Activated CD4-positive, alpha-beta T cell treated with anti-CD3 and anti-CD28 coated beads, Interleukin-2, amount 10 ng/mL, durations not matched to agents 7 days and 5 days (primary cell): Measurements from ENCODE around the gene KCNH4. TPM values are rescaled to one million over a fixed set of nuclear protein-coding genes. Genes with fewer than 3 reads are reported as not detected.
"Not testable (repeated sequence)": the region's sequence is repeated elsewhere in the genome, so short reads cannot be mapped to it uniquely, and the experiment has no call there.

Source experiments
- CTCF ChIA-PET: fragments of 350-600 bp; sonication (Branson Sonifier 250); formaldehyde crosslinking; loops from one replicate; lab custom pipeline; 2021; ENCODE audit warnings: antibody characterized with exemption; lab: Charles Lee
- POLR2A ChIA-PET: fragments of 350-600 bp; sonication (Branson Sonifier 250); formaldehyde crosslinking; loops from one replicate; lab custom pipeline; 2021; ENCODE audit warnings: antibody characterized with exemption; lab: Charles Lee
- DNase-seq: peaks from one replicate; pipeline ENCODE4 v3.0.0-alpha.2; 2020
- H3K27ac Mint-ChIP-seq: one replicate; pipeline ENCODE4 v1.8.0; 2021; ENCODE audit warnings: mild to moderate bottlenecking, moderate library complexity, mixed read lengths
- H3K27me3 Mint-ChIP-seq: one replicate; pipeline ENCODE4 v1.8.0; 2021; ENCODE audit warnings: mixed read lengths
- H3K36me3 Mint-ChIP-seq: one replicate; pipeline ENCODE4 v1.8.0; 2021; ENCODE audit warnings: low read depth, mixed read lengths
- H3K4me1 Mint-ChIP-seq: one replicate; pipeline ENCODE4 v1.8.0; 2021; ENCODE audit warnings: mixed read lengths
- H3K4me3 Mint-ChIP-seq: one replicate; pipeline ENCODE4 v1.8.0; 2021; ENCODE audit warnings: mild to moderate bottlenecking, moderate library complexity, mixed read lengths
- H3K9me3 Mint-ChIP-seq: one replicate; pipeline ENCODE4 v1.8.0; 2021; ENCODE audit warnings: mixed read lengths
- total RNA-seq, 2 experiments: library from RNA; stranded (reverse); gene quantifications; one replicate each; pipeline ENCODE4 v1.2.3, GENCODE V29; 2021

Gene KCNH4
- total RNA-seq, 2 experiments from 2014 or later = 0.15 to 0.17 TPM

- H3K36me3 Mint-ChIP-seq = peaks cover 65% of the 10 kb centered on the region
- CTCF ChIA-PET = interaction anchor here (1.2 kb wide), 1 partner anchor 16 kb away, joined by 3 read pairs; no protein-coding TSS in a partner anchor
- H3K27me3 Mint-ChIP-seq, DNase-seq, POLR2A ChIA-PET, H3K4me3 Mint-ChIP-seq, H3K9me3 Mint-ChIP-seq, H3K4me1 Mint-ChIP-seq, H3K27ac Mint-ChIP-seq: not testable (repeated sequence)
Measured at GRCh38 chr17:42206153-42206612, 25.2 kb upstream of the KCNH4 start.

GRCh38 chr17:42203354-42203753, 22.4 kb upstream of the KCNH4 start:
- POLR2A ChIA-PET = no interaction called here
- CTCF ChIA-PET = interaction anchor here (2.3 kb wide), 1 partner anchor 9 kb away, joined by 9 read pairs; the partner anchor contains the start of gene GHDC

GRCh38 chr17:42202696-42203095, 21.8 kb upstream of the KCNH4 start:
- no peaks in the 10 kb centered on the region for H3K27me3 Mint-ChIP-seq
- H3K27ac Mint-ChIP-seq = peak overlapping the region; percentile 60
- H3K9me3 Mint-ChIP-seq = no peaks in the 10 kb centered on the region
- H3K36me3 Mint-ChIP-seq = peaks cover 59% of the 10 kb centered on the region
- DNase-seq = no peak
- no peak overlapping the region for H3K4me3 Mint-ChIP-seq
- ChIA-PET CTCF (interaction anchor here (1.1 to 1.3 kb wide), 2 partner anchors 18 kb away, joined by 3 read pairs; no protein-coding TSS in a partner anchor), POLR2A (no interaction called here)
- H3K4me1 Mint-ChIP-seq = peaks cover 2% of the 10 kb centered on the region

More at GRCh38 chr17:42203354-42203753, 22.4 kb upstream of the KCNH4 start:
- no peaks in the 10 kb centered on the region for H3K9me3 Mint-ChIP-seq
- peak overlapping the region; percentile 19 for H3K27ac Mint-ChIP-seq
- peaks cover 59% of the 10 kb centered on the region for H3K36me3 Mint-ChIP-seq
- no peak for DNase-seq
- H3K27me3 Mint-ChIP-seq = no peaks in the 10 kb centered on the region
- H3K4me3 Mint-ChIP-seq = no peak overlapping the region
- H3K4me1 Mint-ChIP-seq = peaks cover 2% of the 10 kb centered on the region

GRCh38 chr17:42202159-42202558, 21.2 kb upstream of the KCNH4 start:
- ChIA-PET CTCF (interaction anchor here (1.1 to 1.3 kb wide), 3 partner anchors 17 to 70 kb away, joined by 3 read pairs; no protein-coding TSS in a partner anchor), POLR2A (no interaction called here)
- no peak overlapping the region for H3K4me3 Mint-ChIP-seq
- H3K4me1 Mint-ChIP-seq = peaks cover 2% of the 10 kb centered on the region
- H3K27ac Mint-ChIP-seq = no peak overlapping the region
- H3K9me3 Mint-ChIP-seq = no peaks in the 10 kb centered on the region
- no peaks in the 10 kb centered on the region for H3K27me3 Mint-ChIP-seq
- DNase-seq = no peak
- H3K36me3 Mint-ChIP-seq = peaks cover 54% of the 10 kb centered on the region

GRCh38 chr17:42201458-42201772, 20.5 kb upstream of the KCNH4 start:
- Mint-ChIP-seq H3K36me3 (peaks cover 50% of the 10 kb centered on the region), H3K4me1 (peaks cover 2% of the 10 kb centered on the region), H3K9me3 (no peaks in the 10 kb centered on the region), H3K27me3 (no peaks in the 10 kb centered on the region), H3K27ac (no peak overlapping the region), H3K4me3 (no peak overlapping the region)
- ChIA-PET POLR2A (no interaction called here), CTCF (interaction anchor here (1.2 to 1.4 kb wide), 3 partner anchors 17 to 202 kb away, joined by 3 read pairs; no protein-coding TSS in a partner anchor)
- DNase-seq = no peak

GRCh38 chr17:42200706-42201457, 19.9 kb upstream of the KCNH4 start:
- no peaks in the 10 kb centered on the region for H3K9me3 Mint-ChIP-seq
- H3K4me1 Mint-ChIP-seq = peaks cover 2% of the 10 kb centered on the region
- peaks cover 46% of the 10 kb centered on the region for H3K36me3 Mint-ChIP-seq
- no peak overlapping the region for H3K4me3 Mint-ChIP-seq
- ChIA-PET POLR2A (no interaction called here), CTCF (interaction anchor here (1.2 to 2.2 kb wide), 4 partner anchors 8 to 202 kb away, joined by 3 to 7 read pairs (median 3); no protein-coding TSS in a partner anchor)
- H3K27ac Mint-ChIP-seq = peak overlapping the region; percentile 20
- H3K27me3 Mint-ChIP-seq = no peaks in the 10 kb centered on the region
- DNase-seq = no peak

- ChIA-PET CTCF (interaction anchor here (0.9 to 2.2 kb wide), 4 partner anchors 9 to 51 kb away, joined by 3 to 7 read pairs (median 4); no protein-coding TSS in a partner anchor), POLR2A (no interaction called here)
- Mint-ChIP-seq H3K27me3 (no peaks in the 10 kb centered on the region), H3K36me3 (peaks cover 41% of the 10 kb centered on the region), H3K4me3 (no peak overlapping the region), H3K9me3 (no peaks in the 10 kb centered on the region), H3K4me1 (peaks cover 6% of the 10 kb centered on the region), H3K27ac (no peak overlapping the region)
- no peak for DNase-seq
Measured at GRCh38 chr17:42199416-42200011, 18.6 kb upstream of the KCNH4 start.

GRCh38 chr17:42198897-42199296, 18.0 kb upstream of the KCNH4 start:
- H3K27me3 Mint-ChIP-seq = no peaks in the 10 kb centered on the region
- H3K4me1 Mint-ChIP-seq = peaks cover 10% of the 10 kb centered on the region
- ChIA-PET CTCF (interaction anchor here (0.9 to 2.2 kb wide), 4 partner anchors 15 to 52 kb away, joined by 3 to 7 read pairs (median 4); no protein-coding TSS in a partner anchor), POLR2A (no interaction called here)
- H3K36me3 Mint-ChIP-seq = peaks cover 36% of the 10 kb centered on the region
- DNase-seq = no peak
- no peaks in the 10 kb centered on the region for H3K9me3 Mint-ChIP-seq
- H3K27ac Mint-ChIP-seq = peak overlapping the region; percentile 57
- H3K4me3 Mint-ChIP-seq = no peak overlapping the region

- Mint-ChIP-seq H3K36me3 (peaks cover 27% of the 10 kb centered on the region), H3K27me3 (no peaks in the 10 kb centered on the region), H3K9me3 (no peaks in the 10 kb centered on the region), H3K4me3 (no peak overlapping the region), H3K27ac (peak overlapping the region; percentile 43), H3K4me1 (peaks cover 21% of the 10 kb centered on the region)
- no peak for DNase-seq
- POLR2A ChIA-PET = no interaction called here
- CTCF ChIA-PET = interaction anchor here (1.1 kb wide), 1 partner anchor 13 kb away, joined by 3 read pairs; no protein-coding TSS in a partner anchor
Measured at GRCh38 chr17:42197564-42198156, 16.7 kb upstream of the KCNH4 start.

- peaks cover 23% of the 10 kb centered on the region for H3K4me1 Mint-ChIP-seq
- H3K36me3 Mint-ChIP-seq = peaks cover 5% of the 10 kb centered on the region
- no peaks in the 10 kb centered on the region for H3K27me3 Mint-ChIP-seq
- peak within 1 kb of the TSS; percentile 83 for H3K4me3 Mint-ChIP-seq
- H3K9me3 Mint-ChIP-seq = no peaks in the 10 kb centered on the region
- peak; percentile 87 for DNase-seq
- CTCF ChIA-PET = interaction anchor here (0.8 to 3.2 kb wide), 10 partner anchors 10 to 1561 kb away, joined by 3 to 33 read pairs (median 4); partner anchors contain the start of genes CAVIN1, DNAJC7, HCRT and KCNH4
- POLR2A ChIA-PET = interaction anchor here (1.0 to 1.3 kb wide), 4 partner anchors 8 to 209 kb away, joined by 3 to 5 read pairs (median 4); no protein-coding TSS in a partner anchor
- H3K27ac Mint-ChIP-seq = peak within 1 kb of the TSS; percentile 93
Measured at GRCh38 chr17:42193969-42194899, 13.3 kb upstream of the KCNH4 start, which contains the start of gene GHDC. TSS of gene GHDC (minus strand) at chr17:42194494. CDS start at chr17:42193581, 913 bp downstream.

GRCh38 chr17:42193216-42193968, 12.4 kb upstream of the KCNH4 start:
- no peaks in the 10 kb centered on the region for H3K36me3 Mint-ChIP-seq
- peak overlapping the region; percentile 93 for H3K27ac Mint-ChIP-seq
- POLR2A ChIA-PET = interaction anchor here (1.2 to 1.3 kb wide), 2 partner anchors 12 to 210 kb away, joined by 3 to 5 read pairs; no protein-coding TSS in a partner anchor
- no peaks in the 10 kb centered on the region for H3K9me3 Mint-ChIP-seq
- CTCF ChIA-PET = interaction anchor here (1.0 to 3.2 kb wide), 6 partner anchors 9 to 1562 kb away, joined by 3 to 33 read pairs (median 6); partner anchors contain the start of genes DNAJC7, HCRT and KCNH4
- peaks cover 28% of the 10 kb centered on the region for H3K4me1 Mint-ChIP-seq
- no peak for DNase-seq
- no peaks in the 10 kb centered on the region for H3K27me3 Mint-ChIP-seq
- H3K4me3 Mint-ChIP-seq = peak overlapping the region; percentile 83
